ENCODE data around the gene GLIS1. TPM values are rescaled to one million over a fixed set of nuclear protein-coding genes. Genes with fewer than 3 reads are reported as not detected.

GLIS1 gene
- polyA plus RNA-seq, 1 donor (not counting 4 experiments of a cell fraction or from before 2014, with no cell fraction given) = not detected

GRCh38 chr1:53728702-53729455 is 10.1 kb downstream of the GLIS1 start:
- dilution Hi-C loops (cut with MboI; ENCODE audit: extremely low pct_ligation_motif_present, low sequenced_read_pairs) = no loop called here
- TF ChIP-seq EZH2 (IDR thresholded peaks at IDR 0.05; ENCODE audit: low read length) = no peak
- no peak for TF ChIP-seq CTCF (optimal IDR thresholded peaks at IDR 0.05 in 1 of 3, IDR thresholded peaks at IDR 0.05 in 1 of 3, conservative IDR thresholded peaks at IDR 0.05 in 1 of 3; ENCODE audit: extremely low read depth in 1 of 3, insufficient read depth in 2 of 3, low read length in 3 of 3)
- Histone ChIP-seq H3K4me1 (ENCODE audit: control insufficient read depth, extremely low read depth, insufficient read depth, low read length) (no peaks in the 10 kb centered on the region), H3K27me3 (ENCODE audit: control insufficient read depth, extremely low read depth, insufficient read depth, low read length) (peaks cover 11% of the 10 kb centered on the region), H3K9me1 (ENCODE audit: control insufficient read depth, extremely low read depth, insufficient read depth, low read length) (no peaks in the 10 kb centered on the region), H3K9me3 (ENCODE audit: control insufficient read depth, low read depth, low read length) (no peaks in the 10 kb centered on the region), H3K27ac (ENCODE audit: control insufficient read depth, insufficient read depth, low read length) (no peak overlapping the region), H3K9ac (ENCODE audit: control insufficient read depth, extremely low read depth, insufficient read depth, low read length) (no peak overlapping the region), H3K79me2 (ENCODE audit: control insufficient read depth, insufficient read depth, low read length) (no peaks in the 10 kb centered on the region), H3K36me3 (ENCODE audit: control insufficient read depth in 2 of 2, extremely low read depth in 1 of 2, insufficient read depth in 2 of 2, low read length in 2 of 2) (no peaks in the 10 kb centered on the region), H3K4me2 (ENCODE audit: control insufficient read depth, extremely low read depth, insufficient read depth, low read depth, low read length) (no peak overlapping the region), H4K20me1 (ENCODE audit: control insufficient read depth, extremely low read depth, insufficient read depth, low read length) (no peaks in the 10 kb centered on the region), H3K4me3 (ENCODE audit: control insufficient read depth in 2 of 3, extremely low read depth in 1 of 3, insufficient read depth in 2 of 3, low read depth in 1 of 3, low read length in 3 of 3) (no peak overlapping the region), H2AFZ (ENCODE audit: control insufficient read depth, low read length) (no peak overlapping the region)
- DNase-seq (ENCODE audit: low read depth, low spot score) (no peak), FAIRE-seq (no peak)

- Histone ChIP-seq H3K27me3 (ENCODE audit: control insufficient read depth, extremely low read depth, insufficient read depth, low read length) (peaks cover 14% of the 10 kb centered on the region), H2AFZ (ENCODE audit: control insufficient read depth, low read length) (no peak overlapping the region), H3K4me3 (ENCODE audit: control insufficient read depth in 2 of 3, extremely low read depth in 1 of 3, insufficient read depth in 2 of 3, low read depth in 1 of 3, low read length in 3 of 3) (no peak overlapping the region), H3K4me2 (ENCODE audit: control insufficient read depth, extremely low read depth, insufficient read depth, low read depth, low read length) (no peak overlapping the region), H3K4me1 (ENCODE audit: control insufficient read depth, extremely low read depth, insufficient read depth, low read length) (no peaks in the 10 kb centered on the region), H4K20me1 (ENCODE audit: control insufficient read depth, extremely low read depth, insufficient read depth, low read length) (no peaks in the 10 kb centered on the region), H3K9me3 (ENCODE audit: control insufficient read depth, low read depth, low read length) (no peaks in the 10 kb centered on the region), H3K9me1 (ENCODE audit: control insufficient read depth, extremely low read depth, insufficient read depth, low read length) (no peaks in the 10 kb centered on the region), H3K27ac (ENCODE audit: control insufficient read depth, insufficient read depth, low read length) (no peak overlapping the region), H3K36me3 (ENCODE audit: control insufficient read depth in 2 of 2, extremely low read depth in 1 of 2, insufficient read depth in 2 of 2, low read length in 2 of 2) (no peaks in the 10 kb centered on the region), H3K9ac (ENCODE audit: control insufficient read depth, extremely low read depth, insufficient read depth, low read length) (no peak overlapping the region), H3K79me2 (ENCODE audit: control insufficient read depth, insufficient read depth, low read length) (no peaks in the 10 kb centered on the region)
- DNase-seq (ENCODE audit: low read depth, low spot score) (no peak), FAIRE-seq (no peak)
- dilution Hi-C loops (cut with MboI; ENCODE audit: extremely low pct_ligation_motif_present, low sequenced_read_pairs) = no loop called here
- no peak for TF ChIP-seq EZH2 (IDR thresholded peaks at IDR 0.05; ENCODE audit: low read length)
- TF ChIP-seq CTCF (optimal IDR thresholded peaks at IDR 0.05 in 1 of 3, IDR thresholded peaks at IDR 0.05 in 1 of 3, conservative IDR thresholded peaks at IDR 0.05 in 1 of 3; ENCODE audit: extremely low read depth in 1 of 3, insufficient read depth in 2 of 3, low read length in 3 of 3) = no peak
Observed at GRCh38 chr1:53728196-53728595, 10.8 kb downstream of the GLIS1 start.

All from keratinocyte (primary cell).